Stimulated activated CD8-positive, alpha-beta memory T cell treated with anti-CD3 and anti-CD28 coated beads, Interleukin-12 subunit alpha, Interleukin-12 subunit beta, amount 100 ng/mL, for 24 hours (primary cell): ENCODE results near the gene SFSWAP.
"Not testable (repeated sequence)": the region's sequence is repeated elsewhere in the genome, so short reads cannot be mapped to it uniquely, and the experiment has no call there.

Experiments
- DNase-seq: peaks from one replicate; pipeline ENCODE4 v3.0.0-alpha.2; 2020; ENCODE audit errors: extremely low read depth

Gene SFSWAP

GRCh38 chr12:131679816-131680215, 31.1 kb upstream of the SFSWAP start:
- DNase-seq, result not testable (repeated sequence)

GRCh38 chr12:131680392-131681256, 30.3 kb upstream of the SFSWAP start:
- DNase-seq, result not testable (repeated sequence)

GRCh38 chr12:131681257-131681620, 29.7 kb upstream of the SFSWAP start:
- DNase-seq, result no peak

- not testable (repeated sequence) for DNase-seq
These were observed 29.0 kb upstream of the SFSWAP start for GRCh38 chr12:131681746-131682509.

- no peak for DNase-seq
These were observed 28.4 kb upstream of the SFSWAP start for GRCh38 chr12:131682510-131682895.

- DNase-seq, result no peak
These were observed 27.4 kb upstream of the SFSWAP start for GRCh38 chr12:131683266-131684014.

GRCh38 chr12:131684015-131684725, 26.7 kb upstream of the SFSWAP start:
- no peak for DNase-seq

GRCh38 chr12:131687346-131688125, 23.4 kb upstream of the SFSWAP start:
- no peak for DNase-seq

GRCh38 chr12:131688131-131688844, 22.6 kb upstream of the SFSWAP start:
- no peak for DNase-seq

GRCh38 chr12:131688845-131689154, 22.1 kb upstream of the SFSWAP start:
- no peak for DNase-seq

- DNase-seq, result no peak
These were observed 20.6 kb upstream of the SFSWAP start for GRCh38 chr12:131690320-131690719.

- no peak for DNase-seq
These were observed 18.5 kb upstream of the SFSWAP start for GRCh38 chr12:131692431-131692830.

- DNase-seq, result no peak
These were observed 17.7 kb upstream of the SFSWAP start for GRCh38 chr12:131693149-131693548.

GRCh38 chr12:131694116-131694838, 16.6 kb upstream of the SFSWAP start:
- DNase-seq, result no peak

GRCh38 chr12:131695968-131696367, 14.9 kb upstream of the SFSWAP start:
- no peak for DNase-seq

- no peak for DNase-seq
These were observed 12.6 kb upstream of the SFSWAP start for GRCh38 chr12:131698286-131698685.

- DNase-seq, result no peak
These were observed 11.5 kb upstream of the SFSWAP start for GRCh38 chr12:131699434-131699833.

GRCh38 chr12:131700271-131700670, 10.6 kb upstream of the SFSWAP start:
- no peak for DNase-seq

GRCh38 chr12:131701705-131702572, 9.0 kb upstream of the SFSWAP start:
- no peak for DNase-seq
